ENCODE results near the gene SYT17.

DNA sequence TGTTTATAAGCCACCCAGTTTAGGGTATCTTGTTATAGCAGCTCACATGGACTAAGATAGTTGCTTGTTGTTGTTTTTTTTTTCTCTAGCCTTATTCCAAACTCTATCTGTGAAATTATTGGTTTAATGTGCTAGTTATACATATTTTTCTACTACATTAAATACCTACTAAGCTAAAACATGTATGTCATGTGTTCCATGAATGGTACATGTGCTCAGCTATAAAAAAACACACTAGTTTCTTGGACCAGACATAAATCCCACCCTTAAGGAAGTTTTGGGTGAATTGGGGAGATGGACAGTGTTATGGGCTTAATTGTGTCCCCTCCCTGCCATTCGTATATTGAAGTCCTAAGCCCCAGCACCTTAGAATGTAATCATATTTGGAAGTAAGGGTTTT lies 34.4 kb upstream of the SYT17 start:
- no peak for TF ChIP-seq CTCF (IDR thresholded peaks at IDR 0.05; ENCODE audit: low read length)
- no peak for TF ChIP-seq EZH2 (IDR thresholded peaks at IDR 0.05; ENCODE audit: borderline replicate concordance, low read length)

Measured in OCI-LY1 (cell line).